GM23248 (cell line): ENCODE data around the gene CEP164. TPM values are rescaled to one million over a fixed set of nuclear protein-coding genes. Genes with fewer than 3 reads are reported as not detected.

Source experiments
- DNase-seq: peaks from one replicate; pipeline ENCODE4 v3.0.0-alpha.2; 2015
- H2AFZ ChIP-seq: fragments of 200-600 bp; sonication (generic); 2 replicates; pipeline ENCODE4 v1.6.1; 2016; ENCODE audit warnings: antibody characterized with exemption
- H3F3A ChIP-seq: fragments of 200-600 bp; sonication (generic); 2 replicates; pipeline ENCODE4 v1.6.1; 2016; ENCODE audit warnings: mild to moderate bottlenecking, antibody characterized with exemption, mixed run types; ENCODE audit not compliant: insufficient read depth
- H3K27ac ChIP-seq: fragments of 200-600 bp; sonication (generic); 2 replicates; pipeline ENCODE4 v1.5.1; 2016; ENCODE audit warnings: mild to moderate bottlenecking
- H3K27me3 ChIP-seq: fragments of 200-600 bp; sonication (generic); replicated peaks from 2 replicates; pipeline ENCODE4 v1.6.1; 2016; ENCODE audit warnings: mild to moderate bottlenecking; ENCODE audit not compliant: insufficient read depth
- H3K36me3 ChIP-seq: fragments of 200-600 bp; sonication (generic); 2 replicates; pipeline ENCODE4 v1.6.1; 2016; ENCODE audit warnings: low read depth, mild to moderate bottlenecking
- H3K4me1 ChIP-seq: fragments of 200-600 bp; sonication (generic); 2 replicates; pipeline ENCODE4 v1.6.1; 2016; ENCODE audit warnings: mild to moderate bottlenecking; ENCODE audit not compliant: insufficient read depth
- H3K4me2 ChIP-seq: fragments of 200-600 bp; sonication (generic); one replicate; pipeline ENCODE4 v1.6.1; 2016; ENCODE audit warnings: mild to moderate bottlenecking; ENCODE audit not compliant: unreplicated experiment
- H3K4me3 ChIP-seq: fragments of 200-600 bp; sonication (generic); 2 replicates; pipeline ENCODE4 v1.5.1; 2016; ENCODE audit warnings: mild to moderate bottlenecking
- H3K79me2 ChIP-seq: fragments of 200-600 bp; sonication (generic); 2 replicates; pipeline ENCODE4 v1.6.1; 2016; ENCODE audit warnings: mild to moderate bottlenecking; ENCODE audit not compliant: insufficient read depth
- H3K9ac ChIP-seq: fragments of 200-600 bp; sonication (generic); 2 replicates; pipeline ENCODE4 v1.6.1; 2016; ENCODE audit warnings: mild to moderate bottlenecking
- H3K9me2 ChIP-seq: fragments of 200-600 bp; sonication (generic); 2 replicates; pipeline ENCODE4 v1.6.1; 2016; ENCODE audit warnings: mixed run types, mild to moderate bottlenecking, moderate library complexity; ENCODE audit not compliant: insufficient read depth
- H3K9me3 ChIP-seq: fragments of 200-600 bp; sonication (generic); one replicate; pipeline ENCODE4 v1.6.1; 2017; ENCODE audit warnings: low read depth
- H4K20me1 ChIP-seq: fragments of 200-600 bp; sonication (generic); 2 replicates; pipeline ENCODE4 v1.6.0; 2016; ENCODE audit not compliant: insufficient read depth
- EZH2 ChIP-seq: fragments of 200-600 bp; sonication (generic); IDR thresholded peaks from 2 replicates; pipeline ENCODE4 v1.6.1; 2018; ENCODE audit warnings: antibody characterized with exemption, mild to moderate bottlenecking; ENCODE audit not compliant: insufficient read depth, poor library complexity, severe bottlenecking
- EZH2phosphoT487 ChIP-seq: fragments of 200-600 bp; sonication (generic); IDR thresholded peaks from 2 replicates; pipeline ENCODE4 v1.6.1; 2018; ENCODE audit warnings: antibody characterized with exemption, moderate library complexity, mild to moderate bottlenecking, low read depth; ENCODE audit not compliant: insufficient read depth
- WGBS, 2 experiments: methylation state at CpG; one replicate each; pipeline ENCODE4 v1.1.6; 2015 to 2017; ENCODE audit warnings: low lambda C conversion rate in 2 of 2, low coverage in 1 of 2; ENCODE audit errors: missing lambda C conversion rate in 2 of 2; 5-methylcytosine and 5-hydroxymethylcytosine counted together
- in situ Hi-C: fragments of 300-500 bp; cut with MboI; formaldehyde crosslinking; loops from 2 replicates; pipeline ENCODE4 v1.15.0; 2020
- polyA plus RNA-seq: library from polyadenylated mRNA; unstranded; fragments of >200 nt; fragmentation: Nextera tagmentation; extraction: Ambion mirVana; gene quantifications from 2 replicates; pipeline ENCODE4 v1.2.1, GENCODE V29; 2016
- total RNA-seq: library from RNA; depleted of rRNA; stranded (reverse); fragments of >200 nt; shearing (Covaris generic); gene quantifications from 2 replicates; pipeline ENCODE4 v1.2.3, GENCODE V29; 2014

The CEP164 gene
- total and polyA plus RNA-seq, 2 experiments from 2014 or later = 20.3 to 30.9 TPM

GRCh38 chr11:117435326-117435725 is 107.7 kb downstream of the CEP164 start:
- Histone ChIP-seq H3K27me3 (peaks cover 27% of the 10 kb centered on the region), H3K4me2 (no peak overlapping the region), H3K9ac (no peak overlapping the region), H2AFZ (no peak overlapping the region), H3K9me3 (no peaks in the 10 kb centered on the region), H3F3A (no peaks in the 10 kb centered on the region), H3K36me3 (no peaks in the 10 kb centered on the region), H3K27ac (no peak overlapping the region), H3K79me2 (no peaks in the 10 kb centered on the region), H3K4me3 (no peak overlapping the region), H4K20me1 (no peaks in the 10 kb centered on the region), H3K9me2 (no peaks in the 10 kb centered on the region), H3K4me1 (no peaks in the 10 kb centered on the region)
- 26 to 38% methylated on average over 6 of the region's 6 CpGs for WGBS, 2 experiments
- in situ Hi-C loops = loop anchor here (10.0 kb wide), 1 partner anchor 369 kb away; no protein-coding TSS in a partner anchor
- no peak for DNase-seq
- TF ChIP-seq EZH2 = no peak
- TF ChIP-seq EZH2phosphoT487 = no peak

GRCh38 chr11:117437041-117437790 is 109.6 kb downstream of the CEP164 start:
- Histone ChIP-seq H3K9me3 (no peaks in the 10 kb centered on the region), H3K27me3 (peaks cover 28% of the 10 kb centered on the region), H3K4me3 (no peak overlapping the region), H3K4me2 (no peak overlapping the region), H3K27ac (no peak overlapping the region), H3K4me1 (no peaks in the 10 kb centered on the region), H4K20me1 (no peaks in the 10 kb centered on the region), H3F3A (no peaks in the 10 kb centered on the region), H3K9ac (no peak overlapping the region), H3K79me2 (no peaks in the 10 kb centered on the region), H3K36me3 (no peaks in the 10 kb centered on the region), H3K9me2 (no peaks in the 10 kb centered on the region), H2AFZ (no peak overlapping the region)
- 57 to 69% methylated on average over 19 to 23 of the region's 23 CpGs for WGBS, 2 experiments
- in situ Hi-C loops = loop anchor here (10.0 kb wide), 1 partner anchor 368 kb away; no protein-coding TSS in a partner anchor
- no peak for DNase-seq
- no peak for TF ChIP-seq EZH2
- TF ChIP-seq EZH2phosphoT487 = no peak

GRCh38 chr11:117437791-117438130 is 110.1 kb downstream of the CEP164 start:
- Histone ChIP-seq H3K79me2 (no peaks in the 10 kb centered on the region), H3K9ac (no peak overlapping the region), H3K36me3 (no peaks in the 10 kb centered on the region), H3F3A (no peaks in the 10 kb centered on the region), H4K20me1 (no peaks in the 10 kb centered on the region), H3K4me2 (no peak overlapping the region), H2AFZ (no peak overlapping the region), H3K4me3 (no peak overlapping the region), H3K4me1 (no peaks in the 10 kb centered on the region), H3K27ac (no peak overlapping the region), H3K9me3 (no peaks in the 10 kb centered on the region), H3K27me3 (peaks cover 28% of the 10 kb centered on the region), H3K9me2 (no peaks in the 10 kb centered on the region)
- in situ Hi-C loops = loop anchor here (10.0 kb wide), 1 partner anchor 367 kb away; no protein-coding TSS in a partner anchor
- DNase-seq = no peak
- TF ChIP-seq EZH2 (no peak), EZH2phosphoT487 (no peak)
- WGBS, 2 experiments = 73 to 78% methylated on average over 13 to 14 of the region's 14 CpGs

- no peak for TF ChIP-seq EZH2
- no peak for TF ChIP-seq EZH2phosphoT487
- Histone ChIP-seq H3K36me3 (no peaks in the 10 kb centered on the region), H3K27me3 (peaks cover 27% of the 10 kb centered on the region), H3K79me2 (no peaks in the 10 kb centered on the region), H3F3A (no peaks in the 10 kb centered on the region), H3K27ac (no peak overlapping the region), H3K9ac (no peak overlapping the region), H3K9me2 (no peaks in the 10 kb centered on the region), H3K4me1 (no peaks in the 10 kb centered on the region), H2AFZ (no peak overlapping the region), H3K4me3 (no peak overlapping the region), H4K20me1 (no peaks in the 10 kb centered on the region), H3K9me3 (no peaks in the 10 kb centered on the region), H3K4me2 (no peak overlapping the region)
- in situ Hi-C loops = loop anchor here (10.0 kb wide), 1 partner anchor 366 kb away; no protein-coding TSS in a partner anchor
- 62 to 65% methylated on average over 17 of the region's 17 CpGs for WGBS, 2 experiments
- DNase-seq = no peak
Measured at GRCh38 chr11:117438371-117439000, 110.8 kb downstream of the CEP164 start.
